ENCODE data around the gene SLC44A3. TPM values are rescaled to one million over a fixed set of nuclear protein-coding genes. Genes with fewer than 3 reads are reported as not detected.

Gene SLC44A3
- total and polyA plus RNA-seq, 10 donors: 0.28 to 4.0 (median 0.95) TPM

DNA sequence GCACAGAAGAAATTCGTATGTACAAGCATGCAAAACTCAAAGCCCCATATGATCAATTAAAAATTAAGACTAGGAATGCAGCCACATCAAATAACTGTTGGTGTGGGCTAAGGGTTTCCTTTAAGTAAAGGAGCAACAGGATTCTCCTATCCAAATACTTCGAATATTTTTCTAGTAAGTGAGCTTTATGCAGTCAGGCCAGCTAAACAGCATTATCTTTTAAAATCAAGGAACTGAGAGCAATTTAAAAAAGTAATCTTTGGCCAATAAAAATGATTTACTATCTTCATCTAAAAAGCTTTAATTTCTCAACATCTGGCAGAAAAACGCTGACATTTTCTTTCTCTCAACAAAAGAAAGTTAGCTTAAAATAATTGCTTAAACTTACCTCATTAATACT, 87.0 kb downstream of the SLC44A3 start:
- TF ChIP-seq POLR2A (IDR thresholded peaks at IDR 0.05): no peak
- TF ChIP-seq, protein P1, sequence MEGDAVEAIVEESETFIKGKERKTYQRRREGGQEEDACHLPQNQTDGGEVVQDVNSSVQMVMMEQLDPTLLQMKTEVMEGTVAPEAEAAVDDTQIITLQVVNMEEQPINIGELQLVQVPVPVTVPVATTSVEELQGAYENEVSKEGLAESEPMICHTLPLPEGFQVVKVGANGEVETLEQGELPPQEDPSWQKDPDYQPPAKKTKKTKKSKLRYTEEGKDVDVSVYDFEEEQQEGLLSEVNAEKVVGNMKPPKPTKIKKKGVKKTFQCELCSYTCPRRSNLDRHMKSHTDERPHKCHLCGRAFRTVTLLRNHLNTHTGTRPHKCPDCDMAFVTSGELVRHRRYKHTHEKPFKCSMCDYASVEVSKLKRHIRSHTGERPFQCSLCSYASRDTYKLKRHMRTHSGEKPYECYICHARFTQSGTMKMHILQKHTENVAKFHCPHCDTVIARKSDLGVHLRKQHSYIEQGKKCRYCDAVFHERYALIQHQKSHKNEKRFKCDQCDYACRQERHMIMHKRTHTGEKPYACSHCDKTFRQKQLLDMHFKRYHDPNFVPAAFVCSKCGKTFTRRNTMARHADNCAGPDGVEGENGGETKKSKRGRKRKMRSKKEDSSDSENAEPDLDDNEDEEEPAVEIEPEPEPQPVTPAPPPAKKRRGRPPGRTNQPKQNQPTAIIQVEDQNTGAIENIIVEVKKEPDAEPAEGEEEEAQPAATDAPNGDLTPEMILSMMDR (IDR thresholded peaks at IDR 0.05 in 8 of 11, conservative IDR thresholded peaks at IDR 0.05 in 3 of 11): no peak
- TF ChIP-seq POLR2AphosphoS5 (IDR thresholded peaks at IDR 0.05): no peak
- Histone ChIP-seq H3K36me3 (peaks cover 0 to 9% (median 2%) of the 10 kb centered on the region in 6 donors), H3K27ac (no peak overlapping the region), H3K4me3 (no peak overlapping the region), H3K9me3 (no peaks in the 10 kb centered on the region), H3K27me3 (replicated peaks in 1 of 7) (no peaks in the 10 kb centered on the region), H3K4me1 (peaks cover 0 to 4% (median 0%) of the 10 kb centered on the region in 6 donors)
- DNase-seq: no peak
- WGBS, 5 donors: 67 to 81% (median 72%) methylated on average over 3 of the region's 3 CpGs
- intact Hi-C loops (cut with DNase I; ENCODE audit: low total_unique reads): no loop called here

- DNase-seq: no peak
- 89 to 95% (median 93%) methylated on average over 7 of the region's 7 CpGs for WGBS, 5 donors
- H3K36me3 ChIP-seq: peaks cover 0 to 3% (median 0%) of the 10 kb centered on the region in 6 donors
- TF ChIP-seq POLR2A (IDR thresholded peaks at IDR 0.05) (no peak), POLR2AphosphoS5 (IDR thresholded peaks at IDR 0.05) (no peak)
- TF ChIP-seq, protein P1 (IDR thresholded peaks at IDR 0.05 in 8 of 11, conservative IDR thresholded peaks at IDR 0.05 in 3 of 11): no peak
- no peaks in the 10 kb centered on the region for H3K27me3 ChIP-seq (replicated peaks in 1 of 7)
- no peak overlapping the region for H3K4me3 ChIP-seq
- H3K27ac ChIP-seq: no peak overlapping the region
- no peaks in the 10 kb centered on the region for H3K9me3 ChIP-seq
- H3K4me1 ChIP-seq: peaks cover 0 to 9% (median 0%) of the 10 kb centered on the region in 6 donors
- intact Hi-C loops (cut with DNase I; ENCODE audit: low total_unique reads): no loop called here
Observed at GRCh38 chr1:94908190-94908589, 88.0 kb downstream of the SLC44A3 start.

DNA sequence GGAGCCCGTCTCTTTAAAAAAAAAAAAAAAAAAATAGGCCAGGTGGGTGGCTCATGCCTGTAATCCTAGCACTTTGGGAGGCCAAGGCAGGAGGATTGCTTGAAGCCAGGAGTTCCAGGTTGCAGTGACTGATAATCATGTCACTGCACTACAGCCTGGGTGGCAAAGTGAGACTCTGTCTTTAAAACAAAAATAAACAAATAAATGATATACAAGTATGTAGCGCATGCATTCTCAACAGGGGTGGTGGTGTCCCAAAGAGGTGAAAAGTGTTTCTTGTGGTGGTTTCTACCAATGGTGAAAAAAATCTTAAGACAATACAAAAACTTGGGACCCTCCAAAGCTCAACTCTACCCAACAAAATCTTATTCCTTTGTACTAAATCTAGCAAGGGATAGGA, 88.8 kb downstream of the SLC44A3 start:
- 93 to 100% (median 97%) methylated on average over 2 of the region's 2 CpGs for WGBS, 5 donors
- intact Hi-C loops (cut with DNase I; ENCODE audit: low total_unique reads): no loop called here
- H3K36me3 ChIP-seq: no peaks in the 10 kb centered on the region
- H3K27ac ChIP-seq: no peak overlapping the region
- no peaks in the 10 kb centered on the region for H3K9me3 ChIP-seq
- TF ChIP-seq, protein P1 (IDR thresholded peaks at IDR 0.05 in 8 of 11, conservative IDR thresholded peaks at IDR 0.05 in 3 of 11): no peak
- no peak for TF ChIP-seq POLR2AphosphoS5 (IDR thresholded peaks at IDR 0.05)
- no peak for TF ChIP-seq POLR2A (IDR thresholded peaks at IDR 0.05)
- no peaks in the 10 kb centered on the region for H3K27me3 ChIP-seq (replicated peaks in 1 of 7)
- no peak for DNase-seq
- peaks cover 0 to 9% (median 0%) of the 10 kb centered on the region in 6 donors for H3K4me1 ChIP-seq
- no peak overlapping the region for H3K4me3 ChIP-seq

GRCh38 chr1:94909486-94909885, 89.3 kb downstream of the SLC44A3 start:
- no peak overlapping the region for H3K27ac ChIP-seq
- no peak for DNase-seq
- H3K9me3 ChIP-seq: no peaks in the 10 kb centered on the region
- 69 to 94% (median 92%) methylated on average over 6 of the region's 6 CpGs for WGBS, 5 donors
- H3K36me3 ChIP-seq: no peaks in the 10 kb centered on the region
- intact Hi-C loops (cut with DNase I; ENCODE audit: low total_unique reads): no loop called here
- H3K4me3 ChIP-seq: no peak overlapping the region
- peaks cover 0 to 9% (median 0%) of the 10 kb centered on the region in 6 donors for H3K4me1 ChIP-seq
- TF ChIP-seq, protein P1 (IDR thresholded peaks at IDR 0.05 in 8 of 11, conservative IDR thresholded peaks at IDR 0.05 in 3 of 11): no peak
- TF ChIP-seq POLR2AphosphoS5 (IDR thresholded peaks at IDR 0.05): no peak
- TF ChIP-seq POLR2A (IDR thresholded peaks at IDR 0.05): no peak
- no peaks in the 10 kb centered on the region for H3K27me3 ChIP-seq (replicated peaks in 1 of 7)

Data from spleen (tissue), 11 donors.